ENCODE results near the gene PRSS36. TPM values are rescaled to one million over a fixed set of nuclear protein-coding genes. Genes with fewer than 3 reads are reported as not detected.

PRSS36 gene
- total RNA-seq, 1 donor from 2014 or later: 1.5 TPM

- ATAC-seq (peak; percentile 9), DNase-seq (ENCODE audit: low spot score) (no peak)
Observed at GRCh38 chr16:31129568-31130335, 20.1 kb downstream of the PRSS36 start.

- ATAC-seq (peak; percentile 37), DNase-seq (ENCODE audit: low spot score) (no peak)
Observed at GRCh38 chr16:31128711-31129567, 20.9 kb downstream of the PRSS36 start.

- DNase-seq (ENCODE audit: low spot score) (no peak), ATAC-seq (no peak)
Observed at GRCh38 chr16:31127182-31127581, 22.7 kb downstream of the PRSS36 start.

GRCh38 chr16:31125844-31126243 is 24.0 kb downstream of the PRSS36 start:
- DNase-seq (ENCODE audit: low spot score) (no peak), ATAC-seq (no peak)

GRCh38 chr16:31120129-31120528 is 29.7 kb downstream of the PRSS36 start:
- DNase-seq (ENCODE audit: low spot score): no peak
- no peak for ATAC-seq

GRCh38 chr16:31118223-31119155 is 31.4 kb downstream of the PRSS36 start:
- ATAC-seq: no peak
- DNase-seq (ENCODE audit: low spot score): no peak

- ATAC-seq (peak; percentile 93), DNase-seq (ENCODE audit: low spot score) (peak; percentile 99)
Observed at GRCh38 chr16:31117384-31118222, 32.3 kb downstream of the PRSS36 start, which contains the start of gene KAT8. Gene KAT8, plus strand, starts transcription at chr16:31117664. Its CDS starts 18 bp downstream, at chr16:31117682.

- DNase-seq (ENCODE audit: low spot score): no peak
- no peak for ATAC-seq
Observed at GRCh38 chr16:31114468-31114867, 35.4 kb downstream of the PRSS36 start.

GRCh38 chr16:31113121-31114120 is 36.4 kb downstream of the PRSS36 start:
- DNase-seq (ENCODE audit: low spot score): no peak

GRCh38 chr16:31112711-31113110 is 37.2 kb downstream of the PRSS36 start:
- ATAC-seq (no peak), DNase-seq (ENCODE audit: low spot score) (no peak)

More at GRCh38 chr16:31113121-31114120, 36.4 kb downstream of the PRSS36 start:
- peak; percentile 36 for ATAC-seq

- no peak for DNase-seq (ENCODE audit: low spot score)
Observed at GRCh38 chr16:31111881-31112466, 37.9 kb downstream of the PRSS36 start.

GRCh38 chr16:31110106-31111034 is 39.5 kb downstream of the PRSS36 start:
- ATAC-seq: peak; percentile 18

More at GRCh38 chr16:31111881-31112466, 37.9 kb downstream of the PRSS36 start:
- ATAC-seq: no peak

GRCh38 chr16:31109622-31110021 is 40.2 kb downstream of the PRSS36 start:
- no peak for ATAC-seq
- DNase-seq (ENCODE audit: low spot score): no peak

More at GRCh38 chr16:31110106-31111034, 39.5 kb downstream of the PRSS36 start:
- DNase-seq (ENCODE audit: low spot score): peak; percentile 62

- ATAC-seq: no peak
- DNase-seq (ENCODE audit: low spot score): no peak
Observed at GRCh38 chr16:31108794-31109558, 40.9 kb downstream of the PRSS36 start.

GRCh38 chr16:31108035-31108793 is 41.7 kb downstream of the PRSS36 start, which contains the start of gene BCKDK:
Gene BCKDK, plus strand, starts transcription at chr16:31108386. Its CDS starts 838 bp downstream, at chr16:31109224.
- DNase-seq (ENCODE audit: low spot score): peak; percentile 79
- ATAC-seq: peak; percentile 77
